Activated CD8-positive, alpha-beta memory T cell treated with anti-CD3 and anti-CD28 coated beads, Interleukin-2, amount 50 U/mL, for 24 hours (primary cell): ENCODE data around the gene ZNF141.
A peak's percentile ranks its signal among the peaks of the same experiment; 100 is the strongest.
"Not testable (repeated sequence)": the region's sequence is repeated elsewhere in the genome, so short reads cannot be mapped to it uniquely, and the experiment has no call there.

Experiments used
- DNase-seq: peaks from one replicate; pipeline ENCODE4 v3.0.0-alpha.2; 2020; ENCODE audit errors: extremely low read depth

The ZNF141 gene

GRCh38 chr4:337143-337931, at the start of gene ZNF141:
Gene ZNF141 (plus strand): TSS chr4:337814. CDS start chr4:337984, 170 bp downstream.
- peak; percentile 86 for DNase-seq

DNA sequence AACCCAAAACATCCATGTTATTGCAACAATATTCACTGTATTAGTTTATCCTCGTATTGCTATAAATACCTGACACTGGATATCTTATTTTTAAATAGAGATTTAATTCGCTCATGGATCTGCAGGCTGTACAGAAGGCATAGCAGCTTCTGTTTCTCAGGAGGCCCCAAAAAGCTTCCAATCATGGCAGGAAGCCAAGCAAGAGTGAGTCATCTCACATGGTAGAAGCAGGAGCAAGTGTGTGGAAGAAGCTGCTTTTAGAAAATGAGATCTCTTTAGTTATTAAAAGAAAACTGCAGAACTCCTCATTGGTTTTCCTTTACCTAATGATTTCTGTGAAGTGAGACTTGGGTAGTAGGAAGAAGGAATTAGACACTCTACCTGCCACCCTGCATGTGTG, 48.7 kb upstream of the ZNF141 start:
- DNase-seq = no peak

DNA sequence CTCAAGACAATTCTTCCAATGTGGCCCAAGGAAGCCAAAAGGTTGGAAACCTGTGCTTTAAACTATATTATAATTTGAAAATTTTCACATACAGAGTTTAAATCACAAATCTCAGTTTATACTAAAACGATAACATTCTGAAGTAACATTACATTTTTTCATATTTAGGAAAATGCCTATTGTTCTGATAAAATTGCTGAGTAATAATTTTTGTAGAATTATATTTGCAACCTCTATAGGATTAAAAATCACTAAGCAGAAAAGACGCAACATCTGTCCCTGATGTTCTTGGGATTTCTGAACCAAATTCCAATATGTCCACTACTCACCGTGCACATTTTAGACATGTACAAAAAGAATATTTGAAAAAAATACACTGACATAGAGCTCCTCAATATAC, 42.9 kb upstream of the ZNF141 start:
- no peak for DNase-seq

GRCh38 chr4:302381-302780, 35.2 kb upstream of the ZNF141 start:
- DNase-seq = no peak

- not testable (repeated sequence) for DNase-seq
These were observed 33.1 kb upstream of the ZNF141 start for GRCh38 chr4:304516-304915.

DNA sequence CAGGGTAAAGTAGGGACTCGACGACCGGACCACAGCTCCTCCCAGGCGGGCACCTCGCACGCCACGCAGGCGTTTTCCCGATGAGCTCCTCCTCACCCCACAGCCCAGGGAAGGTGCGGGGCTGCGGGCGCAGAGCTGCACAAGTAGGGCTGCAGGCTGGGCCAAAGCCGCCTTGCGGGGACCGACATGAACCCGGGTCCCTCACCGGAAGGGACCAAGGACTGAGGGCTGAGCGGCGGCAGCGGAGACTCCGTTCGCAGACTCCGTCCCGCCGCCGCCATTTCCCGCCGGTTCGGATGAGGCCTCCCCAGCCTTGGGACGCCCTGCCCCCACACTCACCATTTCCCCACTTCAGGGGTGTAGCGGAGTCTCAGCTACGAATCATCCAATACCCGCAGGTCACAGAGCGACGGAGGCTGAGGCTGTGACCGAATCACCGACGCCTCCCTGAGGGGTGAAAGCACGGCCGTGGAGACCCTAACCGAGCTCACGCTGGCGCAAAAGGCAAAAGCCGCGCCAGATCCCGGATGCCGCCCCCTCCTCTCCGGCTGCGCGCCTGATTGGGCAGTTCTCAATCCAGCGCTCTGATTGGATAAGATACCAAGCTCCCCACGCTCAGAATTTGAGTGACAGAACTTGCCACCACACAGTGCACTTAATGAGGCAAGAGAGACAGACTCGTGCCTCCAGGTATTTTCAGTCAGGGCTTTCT, 32.5 kb upstream of the ZNF141 start, which contains the start of gene ZNF732:
ZNF732 (minus strand) TSS at position 506 of the 712 bp plus-strand sequence; CDS start at position 342, 164 bp downstream.
- DNase-seq = no peak

DNA sequence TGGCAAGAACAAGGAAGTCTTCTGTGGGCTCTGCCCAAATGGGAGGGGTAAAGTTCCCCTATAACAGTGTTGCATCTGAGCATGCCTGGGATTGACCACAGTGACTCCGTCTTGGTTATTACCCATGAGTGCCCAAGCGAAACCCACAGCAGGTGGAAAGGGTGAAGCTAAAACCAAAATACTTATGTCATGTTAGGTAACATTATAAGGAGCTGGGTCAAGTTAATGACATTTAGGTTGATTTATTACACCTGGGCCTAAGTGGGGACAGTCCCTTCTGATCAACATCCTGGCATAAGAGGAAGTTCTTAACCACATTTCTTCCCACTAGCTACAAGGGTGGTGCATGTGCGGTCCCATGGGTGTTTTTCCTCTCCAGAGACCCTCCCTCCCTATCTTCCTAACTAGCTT, 31.1 kb upstream of the ZNF141 start:
- DNase-seq = no peak

DNA sequence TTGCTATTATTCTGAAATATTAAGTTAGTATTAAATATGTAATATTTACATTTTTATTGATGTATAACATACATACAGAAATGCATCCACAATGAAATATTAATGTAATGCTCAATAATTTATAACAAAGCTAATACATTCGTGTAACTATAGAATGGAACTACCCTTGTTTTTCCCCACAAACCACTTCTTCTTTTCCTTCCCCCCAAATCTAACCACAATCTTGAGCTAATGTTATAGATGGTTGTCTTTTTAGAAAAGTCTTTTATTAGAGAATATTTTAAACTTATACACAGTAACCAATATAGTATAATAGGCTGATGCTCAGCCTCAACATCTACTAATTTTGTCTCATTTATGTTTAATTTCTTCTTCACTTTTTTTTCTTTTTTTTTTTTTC, 27.8 kb upstream of the ZNF141 start:
- no peak for DNase-seq

GRCh38 chr4:314296-314903, 23.2 kb upstream of the ZNF141 start:
- no peak for DNase-seq

DNA sequence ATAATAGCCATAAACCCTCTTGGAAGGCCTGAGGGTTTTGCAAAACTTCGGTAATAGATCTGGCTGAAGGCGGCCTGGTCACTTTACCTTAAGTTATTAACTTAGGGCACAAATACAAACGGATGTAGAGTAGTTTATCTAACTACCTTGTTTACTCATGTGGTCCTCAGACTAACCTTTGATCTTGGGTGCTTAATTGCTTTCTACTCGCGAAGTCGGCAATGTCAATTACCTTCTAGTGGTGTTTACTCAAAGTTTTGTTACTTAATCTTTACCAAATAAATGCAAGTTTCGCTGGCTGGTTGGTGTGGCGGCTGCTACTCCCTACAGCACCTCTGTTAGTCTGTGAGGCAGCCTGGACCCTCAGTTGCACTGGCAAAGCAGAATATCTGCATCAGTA, 8.9 kb upstream of the ZNF141 start:
- no peak for DNase-seq

- no peak for DNase-seq
These were observed 2.1 kb upstream of the ZNF141 start for GRCh38 chr4:335515-335914.

- no peak for DNase-seq
These were observed 1.3 kb upstream of the ZNF141 start for GRCh38 chr4:336099-336892.

DNA sequence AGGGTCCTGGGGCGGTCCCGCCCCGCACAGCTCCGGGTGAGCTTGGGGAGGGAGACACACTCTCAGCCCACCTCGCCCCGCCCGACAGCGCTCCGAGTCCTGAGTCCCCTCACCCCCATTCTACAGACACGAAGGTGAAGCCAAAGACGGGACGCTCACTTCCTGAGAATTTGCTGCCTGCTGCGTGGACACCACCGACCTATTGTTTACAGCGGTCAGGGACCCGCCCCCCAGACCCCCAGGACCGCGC, 796 bp upstream of the ZNF141 start:
- no peak for DNase-seq

- DNase-seq = peak; percentile 7
These were observed 531 bp downstream of the ZNF141 start for GRCh38 chr4:337932-338758.

DNA sequence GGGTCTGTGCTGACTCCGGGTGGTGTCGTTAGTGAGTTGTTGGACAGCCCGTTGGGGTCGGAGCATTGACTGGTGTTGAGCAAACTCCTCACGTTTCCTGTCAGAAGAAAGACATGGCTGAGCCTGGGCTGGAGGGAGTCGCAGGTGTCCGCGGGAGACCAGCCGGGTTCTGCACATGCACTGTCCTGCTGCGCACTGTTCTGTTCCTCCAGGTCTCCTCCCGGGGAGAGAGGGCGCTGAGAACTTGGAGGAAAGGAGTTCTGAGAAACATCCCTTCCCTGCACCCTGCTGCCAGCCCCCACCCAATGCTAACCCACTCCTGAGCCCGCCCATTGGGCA, 1.1 kb downstream of the ZNF141 start:
- no peak for DNase-seq

GRCh38 chr4:340011-340410, 2.4 kb downstream of the ZNF141 start:
- no peak for DNase-seq

DNA sequence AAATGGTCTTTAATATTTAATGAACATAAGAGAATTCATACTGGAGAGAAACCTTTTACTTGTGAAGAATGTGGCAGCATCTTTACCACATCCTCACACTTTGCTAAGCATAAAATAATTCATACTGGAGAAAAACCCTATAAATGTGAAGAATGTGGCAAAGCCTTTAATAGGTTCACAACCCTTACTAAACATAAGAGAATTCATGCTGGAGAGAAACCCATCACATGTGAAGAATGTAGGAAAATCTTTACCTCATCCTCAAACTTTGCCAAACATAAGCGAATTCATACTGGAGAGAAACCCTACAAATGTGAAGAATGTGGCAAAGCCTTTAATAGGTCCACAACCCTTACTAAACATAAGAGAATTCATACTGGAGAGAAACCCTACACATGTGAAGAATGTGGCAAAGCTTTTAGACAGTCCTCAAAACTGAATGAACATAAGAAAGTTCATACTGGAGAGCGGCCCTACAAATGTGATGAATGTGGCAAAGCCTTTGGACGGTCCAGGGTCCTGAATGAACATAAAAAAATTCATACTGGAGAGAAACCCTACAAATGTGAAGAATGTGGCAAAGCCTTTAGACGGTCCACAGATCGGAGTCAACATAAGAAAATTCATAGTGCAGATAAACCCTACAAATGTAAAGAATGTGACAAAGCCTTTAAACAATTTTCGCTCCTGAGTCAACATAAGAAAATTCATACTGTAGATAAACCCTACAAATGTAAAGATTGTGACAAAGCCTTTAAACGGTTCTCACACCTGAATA, 35.6 kb downstream of the ZNF141 start:
- no peak for DNase-seq

DNA sequence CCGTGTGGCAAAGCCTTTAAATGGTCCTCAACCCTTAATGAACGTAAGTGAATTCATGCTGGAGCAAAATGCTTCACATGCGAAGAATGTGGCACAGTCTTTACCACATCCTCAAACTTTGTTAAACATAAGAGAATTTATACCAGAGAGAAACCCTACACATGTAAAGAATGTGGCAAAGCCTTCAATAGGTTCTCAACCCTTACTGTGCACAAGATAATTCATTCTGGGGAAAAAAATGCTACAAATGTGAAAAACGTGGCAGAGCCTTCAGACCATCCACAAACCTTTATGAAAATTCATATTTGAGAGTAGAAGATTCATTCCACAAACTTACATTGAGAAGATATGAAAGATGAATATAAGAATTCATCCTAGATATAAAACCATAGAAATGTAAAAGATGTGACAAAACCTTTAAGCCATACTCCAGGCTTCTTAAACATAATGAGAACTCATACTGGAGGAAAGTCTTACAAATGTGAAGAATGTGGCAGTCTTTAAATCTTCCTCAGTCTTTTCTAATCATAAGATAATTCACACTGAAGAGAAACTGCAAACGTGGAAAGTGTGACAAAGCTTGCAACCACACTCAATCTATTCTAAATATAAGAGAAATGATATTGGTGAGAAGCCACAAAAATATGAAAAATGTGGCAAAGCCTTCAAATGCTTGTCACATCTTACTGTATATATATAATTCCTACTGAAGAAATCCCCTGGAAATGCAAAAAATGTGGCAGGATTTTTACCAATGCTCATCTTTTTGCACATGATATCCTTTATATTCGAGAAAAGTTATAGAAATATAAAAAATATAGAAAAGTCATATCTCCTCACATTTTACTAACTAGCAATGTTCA, 36.9 kb downstream of the ZNF141 start:
- no peak for DNase-seq

DNA sequence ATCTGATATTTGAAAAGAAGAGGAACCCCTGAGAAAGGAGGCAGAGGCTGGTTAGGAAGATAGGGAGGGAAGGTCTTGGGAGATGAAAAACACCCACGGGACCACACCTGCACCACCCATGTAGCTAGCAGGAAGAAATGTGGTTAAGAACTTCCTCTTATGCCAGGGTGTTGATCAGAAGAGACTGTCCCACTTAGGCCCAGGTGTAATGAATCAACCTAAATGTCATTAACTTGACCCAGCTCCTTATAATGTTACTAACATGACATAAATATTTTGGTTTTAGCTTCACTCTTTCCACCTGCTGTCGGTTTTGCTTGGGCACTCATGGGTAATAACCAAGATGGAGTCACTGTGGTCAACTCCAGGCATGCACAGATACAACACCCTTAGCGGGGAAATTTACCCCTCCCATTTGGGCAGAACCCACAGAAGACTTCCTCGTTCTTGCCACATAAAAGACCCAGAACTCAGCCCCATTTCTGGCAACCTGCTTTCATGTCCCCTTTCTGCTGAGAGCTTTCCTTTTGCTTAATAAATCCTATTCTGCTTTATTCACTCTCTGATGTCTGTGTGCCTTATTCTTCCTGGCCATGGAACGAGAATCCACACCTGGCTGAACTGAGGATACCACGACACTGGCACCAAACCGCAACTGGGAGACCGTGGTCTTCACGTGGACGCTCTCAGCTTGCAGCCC, 46.8 kb downstream of the ZNF141 start:
- no peak for DNase-seq
